HCT116 (cell line): ENCODE measurements around the gene CDS1. TPM values are rescaled to one million over a fixed set of nuclear protein-coding genes. Genes with fewer than 3 reads are reported as not detected.

Source experiments
- ATAC-seq: fragments of 200-7000 bp; cut with Tn5 transposase; 2 replicates; pipeline ENCODE4 v1.9.1; 2020; ENCODE audit warnings: mild to moderate bottlenecking, moderate library complexity
- BruUV-seq: library from RNA; stranded (reverse); fragments of 400-500 nt; replicated peaks from 2 replicates; lab custom pipeline; 2021; lab: Mats Ljungman, UMichigan
- CTCF ChIA-PET: fragments of 300-600 bp; sonication (Branson Sonifier 250); formaldehyde crosslinking; loops from one replicate; lab custom pipeline; 2021; ENCODE audit warnings: antibody characterized with exemption; lab: Charles Lee
- POLR2A ChIA-PET: fragments of 300-600, 350-600 bp; sonication (Branson Sonifier 250); formaldehyde crosslinking; loops from one replicate; lab custom pipeline; 2021; ENCODE audit warnings: antibody characterized with exemption; lab: Charles Lee
- RAD21 ChIA-PET, 2 experiments: fragments of 300-600 bp; sonication (Branson Sonifier 250); formaldehyde crosslinking; loops; one replicate each; lab custom pipeline; 2023; ENCODE audit warnings: low total read pairs in 2 of 2; ENCODE audit not compliant: uncharacterized antibody in 2 of 2, unreplicated experiment in 2 of 2, low non-redundant PET in 1 of 2; lab: Charles Lee
- DNase-seq: peaks from one replicate; pipeline ENCODE4 v3.0.0-alpha.2; 2010; ENCODE audit warnings: low read depth, low spot score
- H2AFZ ChIP-seq: fragments of 200-600 bp; shearing (Covaris generic), sonication (generic); 2 replicates; pipeline ENCODE4 v1.6.1; 2017; ENCODE audit warnings: low read depth, mixed run types, mixed read lengths, antibody characterized with exemption, low read length; ENCODE audit not compliant: poor library complexity, severe bottlenecking
- H3K27ac ChIP-seq: 2 replicates; pipeline ENCODE4 v1.5.1; 2012; ENCODE audit warnings: low read depth, low read length
- H3K27me3 ChIP-seq: fragments of 200-600 bp; sonication (generic); 2 replicates; pipeline ENCODE4 v1.6.1; 2016; ENCODE audit warnings: mixed run types, low read length, mixed read lengths; ENCODE audit not compliant: insufficient read depth
- H3K36me3 ChIP-seq, 2 experiments: fragments of 200-500 bp in 1 of 2; fragments of 200-600 bp in 1 of 2; sonication (Bioruptor generic) in 1 of 2; sonication (generic) in 1 of 2; 2 replicates each; pipeline versions ENCODE4 v1.5.1 to v1.6.1; 2014 to 2016; ENCODE audit warnings: low read length in 2 of 2, inconsistent platforms in 1 of 2, mixed read lengths in 1 of 2, mixed run types in 1 of 2; ENCODE audit not compliant: insufficient read depth in 2 of 2, control insufficient read depth in 1 of 2
- H3K4me1 ChIP-seq, 2 experiments: fragments of 200-600 bp in 1 of 2; sonication (generic) in 1 of 2; 2 replicates each; pipeline versions ENCODE4 v1.5.1 to v1.6.1; 2012 to 2017; ENCODE audit warnings: low read length in 2 of 2, inconsistent platforms in 1 of 2, mild to moderate bottlenecking in 1 of 2, mixed read lengths in 1 of 2, mixed run types in 1 of 2, moderate library complexity in 1 of 2; ENCODE audit not compliant: insufficient read depth in 2 of 2, control insufficient read depth in 1 of 2
- H3K4me2 ChIP-seq: fragments of 200-600 bp; sonication (generic); 2 replicates; pipeline ENCODE4 v1.6.1; 2017; ENCODE audit warnings: mixed run types, low read length, mixed read lengths
- H3K4me3 ChIP-seq, 2 experiments: fragments of 200-600 bp in 1 of 2; sonication (generic) in 1 of 2; replicated peaks in 1 of 2; 2 replicates each; pipeline ENCODE4 v1.5.1; 2011 to 2016; ENCODE audit warnings: low read length in 2 of 2, control low read depth in 1 of 2, low read depth in 1 of 2, mild to moderate bottlenecking in 1 of 2, mixed read lengths in 1 of 2, mixed run types in 1 of 2
- H3K79me2 ChIP-seq: fragments of 200-600 bp; sonication (generic); 2 replicates; pipeline ENCODE4 v1.6.1; 2017; ENCODE audit warnings: mild to moderate bottlenecking, mixed run types, low read length, moderate library complexity, mixed read lengths; ENCODE audit not compliant: insufficient read depth
- H3K9ac ChIP-seq: fragments of 200-600 bp; sonication (generic); 2 replicates; pipeline ENCODE4 v1.6.1; 2016; ENCODE audit warnings: low read length, mixed read lengths
- H3K9me2 ChIP-seq: fragments of 200-600 bp; sonication (generic), shearing (Covaris generic); 2 replicates; pipeline ENCODE4 v1.6.1; 2017; ENCODE audit warnings: mixed run types, mild to moderate bottlenecking, moderate library complexity; ENCODE audit not compliant: insufficient read depth
- H3K9me3 ChIP-seq, 2 experiments: fragments of 200-500 bp in 1 of 2; fragments of 200-600 bp in 1 of 2; sonication (Bioruptor generic) in 1 of 2; sonication (generic) in 1 of 2; 2 replicates each; pipeline ENCODE4 v1.6.1; 2014 to 2017; ENCODE audit warnings: low read length in 2 of 2, mixed read lengths in 2 of 2, inconsistent platforms in 1 of 2, low read depth in 1 of 2, mild to moderate bottlenecking in 1 of 2, mixed run types in 1 of 2, moderate library complexity in 1 of 2; ENCODE audit not compliant: control insufficient read depth in 1 of 2, insufficient read depth in 1 of 2
- H4K20me1 ChIP-seq: fragments of 200-600 bp; sonication (generic), shearing (Covaris generic); 2 replicates; pipeline ENCODE4 v1.6.1; 2017; ENCODE audit warnings: mixed run types, mild to moderate bottlenecking, moderate library complexity; ENCODE audit not compliant: insufficient read depth
- CBX3 ChIP-seq: IDR thresholded peaks from 2 replicates; pipeline ENCODE4 v1.6.1; 2012; ENCODE audit warnings: low read depth
- EGR1 ChIP-seq: IDR thresholded peaks from 2 replicates; pipeline ENCODE4 v1.6.1; 2012; ENCODE audit warnings: low read depth
- ELF1 ChIP-seq: IDR thresholded peaks from 2 replicates; pipeline ENCODE4 v1.6.1; 2012; ENCODE audit warnings: low read depth, borderline replicate concordance
- EZH2 ChIP-seq: fragments of 200-600 bp; sonication (generic); IDR thresholded peaks from 2 replicates; pipeline ENCODE4 v1.6.1; 2017; ENCODE audit warnings: antibody characterized with exemption, mixed run types
- EZH2phosphoT487 ChIP-seq: fragments of 200-600 bp; IDR thresholded peaks from 2 replicates; pipeline ENCODE4 v1.6.1; 2018; ENCODE audit warnings: antibody characterized with exemption, borderline replicate concordance
- POLR2AphosphoS5 ChIP-seq: IDR thresholded peaks from 2 replicates; pipeline ENCODE4 v1.6.1; 2011; ENCODE audit warnings: mild to moderate bottlenecking, low read depth, low read length, moderate library complexity
- SIN3A ChIP-seq: IDR thresholded peaks from 2 replicates; pipeline ENCODE4 v1.6.1; 2012; ENCODE audit warnings: low read depth
- ZFX ChIP-seq: fragments of 450-650 bp; IDR thresholded peaks from 2 replicates; pipeline ENCODE4 v1.6.1; 2017
- intact Hi-C: fragments of 100-400 bp; cut with micrococcal nuclease; formaldehyde crosslinking; loops from 2 replicates; pipeline ENCODE4 v1.10.0; 2022
- total RNA-seq: library from RNA; stranded (reverse); gene quantifications from one replicate; pipeline ENCODE4 v1.2.1, GENCODE V29; 2021; ENCODE audit not compliant: unreplicated experiment
- TF ChIP-seq, protein P1 (sequence below): IDR thresholded peaks from 2 replicates; pipeline ENCODE4 v1.6.1; 2012; ENCODE audit warnings: low read depth

The CDS1 gene
- total RNA-seq, 1 experiment from 2014 or later = 14.6 TPM

DNA sequence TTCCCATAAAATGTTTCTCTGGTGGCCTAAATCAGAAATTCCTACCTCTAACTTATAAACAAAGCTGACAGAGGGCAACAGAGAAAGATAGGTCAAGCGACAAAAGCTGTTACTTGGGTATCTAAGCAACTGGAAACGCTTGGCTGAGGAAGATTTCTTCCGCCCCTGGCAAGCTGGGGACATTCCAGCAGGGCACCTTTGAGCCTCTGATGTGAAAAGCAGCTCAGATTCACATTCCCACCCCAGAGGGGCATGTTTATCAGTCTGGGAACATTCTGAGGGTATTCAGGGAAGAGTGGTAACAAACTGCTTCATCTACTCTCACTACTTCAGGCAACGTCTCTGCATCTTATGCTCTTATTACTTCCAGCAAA, 3.5 kb upstream of the CDS1 start:
- no peaks in the 10 kb centered on the region for H3K27me3 ChIP-seq
- H3K4me1 ChIP-seq = peaks cover 11 to 30% of the 10 kb centered on the region in 2 experiments; a peak in 3 of 4 replicates
- POLR2A ChIA-PET = interaction anchor here (1.2 kb wide), 1 partner anchor 17 kb away, joined by 3 read pairs; no protein-coding TSS in a partner anchor
- RAD21 ChIA-PET = interaction anchor here (0.5 to 1.3 kb wide), 2 partner anchors 388 to 392 kb away, joined by 3 to 4 read pairs; no protein-coding TSS in a partner anchor
- no peak overlapping the region for H3K27ac ChIP-seq
- no peaks in the 10 kb centered on the region for H3K9me3 ChIP-seq
- DNase-seq (no peak), ATAC-seq (no peak)
- no peak overlapping the region for H3K4me3 ChIP-seq
- no peak overlapping the region for H3K9ac ChIP-seq
- H2AFZ ChIP-seq = no peak overlapping the region
- TF ChIP-seq ZFX (no peak), POLR2AphosphoS5 (no peak), EGR1 (no peak), ELF1 (no peak), CBX3 (no peak), SIN3A (no peak), EZH2phosphoT487 (no peak), EZH2 (no peak)
- TF ChIP-seq, protein P1, sequence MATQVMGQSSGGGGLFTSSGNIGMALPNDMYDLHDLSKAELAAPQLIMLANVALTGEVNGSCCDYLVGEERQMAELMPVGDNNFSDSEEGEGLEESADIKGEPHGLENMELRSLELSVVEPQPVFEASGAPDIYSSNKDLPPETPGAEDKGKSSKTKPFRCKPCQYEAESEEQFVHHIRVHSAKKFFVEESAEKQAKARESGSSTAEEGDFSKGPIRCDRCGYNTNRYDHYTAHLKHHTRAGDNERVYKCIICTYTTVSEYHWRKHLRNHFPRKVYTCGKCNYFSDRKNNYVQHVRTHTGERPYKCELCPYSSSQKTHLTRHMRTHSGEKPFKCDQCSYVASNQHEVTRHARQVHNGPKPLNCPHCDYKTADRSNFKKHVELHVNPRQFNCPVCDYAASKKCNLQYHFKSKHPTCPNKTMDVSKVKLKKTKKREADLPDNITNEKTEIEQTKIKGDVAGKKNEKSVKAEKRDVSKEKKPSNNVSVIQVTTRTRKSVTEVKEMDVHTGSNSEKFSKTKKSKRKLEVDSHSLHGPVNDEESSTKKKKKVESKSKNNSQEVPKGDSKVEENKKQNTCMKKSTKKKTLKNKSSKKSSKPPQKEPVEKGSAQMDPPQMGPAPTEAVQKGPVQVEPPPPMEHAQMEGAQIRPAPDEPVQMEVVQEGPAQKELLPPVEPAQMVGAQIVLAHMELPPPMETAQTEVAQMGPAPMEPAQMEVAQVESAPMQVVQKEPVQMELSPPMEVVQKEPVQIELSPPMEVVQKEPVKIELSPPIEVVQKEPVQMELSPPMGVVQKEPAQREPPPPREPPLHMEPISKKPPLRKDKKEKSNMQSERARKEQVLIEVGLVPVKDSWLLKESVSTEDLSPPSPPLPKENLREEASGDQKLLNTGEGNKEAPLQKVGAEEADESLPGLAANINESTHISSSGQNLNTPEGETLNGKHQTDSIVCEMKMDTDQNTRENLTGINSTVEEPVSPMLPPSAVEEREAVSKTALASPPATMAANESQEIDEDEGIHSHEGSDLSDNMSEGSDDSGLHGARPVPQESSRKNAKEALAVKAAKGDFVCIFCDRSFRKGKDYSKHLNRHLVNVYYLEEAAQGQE = no peak
- no peaks in the 10 kb centered on the region for H4K20me1 ChIP-seq
- BruUV-seq = no TSS peak
- H3K9me2 ChIP-seq = no peaks in the 10 kb centered on the region
- H3K79me2 ChIP-seq = peaks cover 7% of the 10 kb centered on the region; the same call in 1 of the 2 replicates
- CTCF ChIA-PET = interaction anchor here (1.0 to 2.4 kb wide), 9 partner anchors 26 to 506 kb away, joined by 3 to 34 read pairs (median 6); partner anchors contain the start of gene WDFY3
- no peaks in the 10 kb centered on the region for H3K36me3 ChIP-seq
- no peak overlapping the region for H3K4me2 ChIP-seq
- intact Hi-C loops = no loop called here
